Stimulated activated CD8-positive, alpha-beta memory T cell treated with anti-CD3 and anti-CD28 coated beads, Interleukin-15, amount 100 ng/mL, for 1 hour (primary cell): ENCODE results near the gene ZMYM4.
"Not testable (repeated sequence)": the region's sequence is repeated elsewhere in the genome, so short reads cannot be mapped to it uniquely, and the experiment has no call there.

ENCODE experiments used
- DNase-seq: peaks from one replicate; pipeline ENCODE4 v3.0.0-alpha.2; 2020; ENCODE audit warnings: low read depth

Gene ZMYM4

GRCh38 chr1:35268282-35269200 is at the start of gene ZMYM4:
TSS of gene ZMYM4 (plus strand) at chr1:35268709. CDS start at chr1:35269047, 338 bp downstream.
- peak; percentile 75 for DNase-seq

- DNase-seq, result no peak
Observed at GRCh38 chr1:35220976-35221375, 47.5 kb upstream of the ZMYM4 start.

- DNase-seq, result no peak
Observed at GRCh38 chr1:35222322-35223083, 46.0 kb upstream of the ZMYM4 start.

- DNase-seq, result no peak
Observed at GRCh38 chr1:35223084-35223630, 45.4 kb upstream of the ZMYM4 start.

GRCh38 chr1:35226546-35226945 is 42.0 kb upstream of the ZMYM4 start:
- DNase-seq, result no peak

GRCh38 chr1:35229587-35230360 is 38.7 kb upstream of the ZMYM4 start:
- no peak for DNase-seq

GRCh38 chr1:35231287-35231686 is 37.2 kb upstream of the ZMYM4 start:
- no peak for DNase-seq

- DNase-seq, result not testable (repeated sequence)
Observed at GRCh38 chr1:35236772-35237171, 31.7 kb upstream of the ZMYM4 start.

GRCh38 chr1:35243691-35244090 is 24.8 kb upstream of the ZMYM4 start:
- DNase-seq, result no peak

GRCh38 chr1:35247256-35247655 is 21.3 kb upstream of the ZMYM4 start:
- no peak for DNase-seq

- DNase-seq, result no peak
Observed at GRCh38 chr1:35253941-35254340, 14.6 kb upstream of the ZMYM4 start.

GRCh38 chr1:35255276-35255675 is 13.2 kb upstream of the ZMYM4 start:
- DNase-seq, result no peak

GRCh38 chr1:35259561-35259960 is 8.9 kb upstream of the ZMYM4 start:
- no peak for DNase-seq

GRCh38 chr1:35261412-35262120 is 6.9 kb upstream of the ZMYM4 start:
- DNase-seq, result no peak

GRCh38 chr1:35264035-35264434 is 4.5 kb upstream of the ZMYM4 start:
- no peak for DNase-seq

GRCh38 chr1:35264871-35265270 is 3.6 kb upstream of the ZMYM4 start:
- no peak for DNase-seq

GRCh38 chr1:35266306-35266705 is 2.2 kb upstream of the ZMYM4 start:
- DNase-seq, result no peak

- DNase-seq, result no peak
Observed at GRCh38 chr1:35269201-35269988, 886 bp downstream of the ZMYM4 start.

- no peak for DNase-seq
Observed at GRCh38 chr1:35269989-35270289, 1.4 kb downstream of the ZMYM4 start.

GRCh38 chr1:35270836-35271235 is 2.3 kb downstream of the ZMYM4 start:
- DNase-seq, result no peak

GRCh38 chr1:35274197-35274596 is 5.7 kb downstream of the ZMYM4 start:
- no peak for DNase-seq
